DMS153 (cell line): ENCODE measurements around the gene RNF144A.

Experiments
- DNase-seq: peaks from one replicate; lab custom pipeline; 2025; lab: John Stamatoyannopoulos, UW

The RNF144A gene

GRCh38 chr2:6947929-6948676, 30.9 kb downstream of the RNF144A start:
- DNase-seq = no peak

DNA sequence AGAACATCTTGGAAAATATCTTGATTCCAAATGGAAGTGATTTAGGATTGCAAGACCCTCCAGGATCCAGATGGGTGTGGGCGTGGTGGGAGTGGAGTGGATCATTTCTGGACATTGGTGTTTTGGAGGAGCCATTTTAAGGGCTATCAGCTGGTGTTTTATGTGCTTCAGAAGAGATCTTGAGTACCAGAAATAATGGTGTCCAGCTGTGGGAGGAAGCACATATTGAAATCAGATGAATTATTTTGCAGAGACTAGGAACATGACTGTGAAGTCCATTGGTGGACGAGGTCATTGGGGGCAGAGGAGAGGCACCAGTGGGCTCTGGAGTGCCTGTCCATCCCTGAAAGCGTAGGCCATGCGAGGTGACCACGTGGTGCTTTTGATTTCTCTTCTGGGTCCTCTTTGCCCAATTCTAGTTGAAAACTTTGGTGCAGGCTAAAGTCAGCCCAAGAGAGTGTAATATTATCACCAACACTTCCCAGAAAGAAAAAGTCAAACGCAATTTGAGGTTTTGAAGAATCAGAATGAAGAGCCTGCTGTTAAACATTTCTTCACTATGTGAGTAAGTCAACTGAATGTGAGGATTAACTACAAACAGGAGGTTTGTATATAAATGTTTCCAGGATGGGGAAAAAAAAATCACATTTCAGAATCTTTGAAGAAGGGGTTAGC, 31.6 kb downstream of the RNF144A start:
- DNase-seq = no peak

DNA sequence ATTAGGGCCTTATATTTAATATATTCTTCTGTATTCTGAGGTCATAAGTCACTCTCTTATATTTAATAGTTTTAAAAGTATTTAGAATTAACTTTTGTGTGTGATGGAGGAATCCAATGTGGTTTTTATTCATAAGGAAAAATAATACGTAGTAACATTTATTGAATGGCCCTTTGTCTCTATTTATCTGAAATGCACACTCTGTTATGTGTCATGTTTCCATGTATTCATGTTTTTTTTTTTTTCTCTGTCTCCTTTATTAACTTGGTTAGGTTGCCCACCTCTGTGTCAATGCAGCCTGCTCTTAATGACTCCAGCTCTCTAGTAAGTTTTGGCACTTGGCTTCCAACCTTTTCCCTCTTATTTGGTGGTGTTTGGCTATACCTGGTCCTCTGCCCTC, 33.8 kb downstream of the RNF144A start:
- DNase-seq = no peak

DNA sequence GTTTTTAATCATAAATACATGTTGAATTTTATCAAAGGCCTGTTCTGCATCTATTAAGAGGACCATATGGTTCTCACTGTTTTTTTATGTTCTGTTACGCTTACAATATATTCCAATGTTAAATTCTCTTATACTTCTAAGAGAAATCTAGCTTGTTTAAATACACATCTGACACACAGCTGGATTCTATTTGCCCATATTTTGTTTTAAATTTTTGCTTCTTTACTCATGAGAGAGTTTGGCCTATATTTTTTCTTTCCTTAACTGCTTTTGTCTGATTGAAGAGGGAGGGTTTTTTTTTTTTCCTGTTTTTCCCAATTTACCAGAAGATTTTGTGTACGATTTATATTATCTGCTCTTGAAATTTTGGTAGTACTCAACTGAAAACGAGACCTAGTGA, 34.9 kb downstream of the RNF144A start:
- DNase-seq = no peak

DNA sequence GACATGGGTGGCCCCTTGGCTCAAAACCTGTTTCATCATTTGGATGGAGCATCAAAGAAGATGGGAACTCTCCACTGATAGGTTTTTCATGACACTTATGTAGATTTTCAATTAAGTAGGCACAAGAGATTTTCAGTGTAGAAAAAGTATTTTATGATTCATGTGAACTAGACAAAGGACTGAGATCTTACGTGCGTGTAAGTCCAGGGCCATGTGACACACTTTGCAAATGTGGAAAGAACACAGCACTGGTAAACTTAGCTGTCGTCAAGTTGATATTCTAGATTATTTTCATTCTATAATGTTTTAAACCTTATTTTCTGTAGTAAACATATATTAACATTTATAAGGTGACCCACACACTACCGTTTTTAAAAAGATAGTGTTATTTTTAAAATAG, 37.4 kb downstream of the RNF144A start:
- no peak for DNase-seq

- DNase-seq = no peak
Observed at GRCh38 chr2:6955511-6956136, 38.4 kb downstream of the RNF144A start.

DNA sequence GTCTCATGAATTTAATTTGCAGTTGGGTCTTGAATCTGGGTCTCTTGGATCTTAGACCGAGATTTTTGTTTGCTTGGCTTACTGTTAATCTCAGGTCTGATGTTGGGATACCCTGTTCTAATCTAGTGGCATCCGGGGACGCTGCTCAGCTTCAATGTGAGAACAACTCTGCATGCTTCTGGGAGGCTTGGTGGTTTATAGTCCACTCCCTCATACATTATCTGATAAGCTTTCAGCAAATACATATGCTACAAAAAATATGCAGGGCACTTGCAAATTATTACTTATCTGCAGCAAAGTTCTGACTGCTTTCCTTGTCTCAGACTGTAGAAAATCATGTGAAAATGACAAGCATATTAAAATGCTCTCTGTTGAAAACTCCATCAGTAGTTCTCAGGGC, 39.4 kb downstream of the RNF144A start:
- DNase-seq = no peak

DNA sequence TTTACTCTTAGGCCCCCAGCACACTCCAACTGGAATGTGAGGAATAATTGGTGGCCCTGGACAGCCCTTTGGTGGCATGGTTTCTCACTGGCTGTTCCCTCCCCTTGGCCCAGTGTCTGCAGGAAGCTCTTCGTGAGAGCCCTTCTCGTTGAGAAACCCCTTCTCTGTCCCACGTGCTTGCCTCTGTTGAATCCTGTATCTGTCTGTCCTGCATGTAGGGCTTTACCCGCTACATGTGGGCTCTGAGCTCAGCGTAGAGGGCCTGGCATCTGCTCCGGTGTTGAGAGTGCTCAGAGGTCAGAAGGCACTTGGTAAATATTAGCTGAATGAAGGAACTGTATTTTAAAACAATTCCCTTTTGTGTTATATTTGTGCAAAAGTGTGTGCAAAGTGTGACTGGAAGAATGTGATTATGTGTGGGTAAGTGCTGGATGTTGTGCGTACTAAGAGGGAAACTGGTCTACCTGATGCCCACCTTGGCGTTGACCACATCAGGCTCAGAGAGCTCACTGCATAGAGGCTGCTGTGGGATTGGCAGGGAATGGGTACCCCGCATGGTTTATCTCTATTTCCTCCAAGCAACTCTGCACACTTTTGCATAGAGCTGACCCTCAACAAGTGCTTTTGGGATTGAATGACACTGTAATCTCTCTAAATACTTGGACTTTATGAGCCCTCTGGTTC, 40.0 kb downstream of the RNF144A start:
- no peak for DNase-seq

DNA sequence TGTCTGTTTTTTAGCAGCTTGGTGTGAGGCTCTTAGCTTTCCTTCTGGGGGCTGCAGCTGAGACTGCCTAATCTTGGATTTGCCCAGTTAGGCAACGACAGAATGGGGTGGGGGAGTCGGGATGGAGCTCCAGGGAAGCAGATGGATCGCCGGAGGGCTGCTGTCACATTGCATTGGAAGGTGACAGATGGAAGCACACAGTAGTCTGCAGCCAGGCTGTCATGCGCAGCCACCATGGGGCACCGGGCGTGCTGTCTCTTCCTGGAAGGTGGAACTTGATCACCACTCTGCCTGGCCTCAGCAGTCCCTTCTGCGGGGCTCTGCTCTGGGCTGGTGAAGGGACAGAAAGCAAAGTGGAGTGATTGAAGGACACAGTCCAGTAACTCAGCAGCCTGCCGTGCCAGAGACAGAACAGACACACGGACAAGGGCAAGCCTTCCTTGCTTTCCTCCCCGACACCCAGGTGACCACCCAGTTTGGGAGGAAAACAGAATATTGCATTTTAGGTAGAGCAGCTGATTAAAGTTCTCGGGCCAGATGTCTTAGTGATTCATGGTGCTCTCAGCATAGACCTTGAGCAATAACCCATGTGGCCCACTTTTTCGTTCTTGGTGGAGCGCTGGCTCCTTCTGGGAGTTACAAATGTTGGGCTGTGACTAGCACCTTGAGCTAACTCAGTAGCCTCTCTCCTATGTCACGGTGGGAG, 40.9 kb downstream of the RNF144A start:
- DNase-seq = no peak

DNA sequence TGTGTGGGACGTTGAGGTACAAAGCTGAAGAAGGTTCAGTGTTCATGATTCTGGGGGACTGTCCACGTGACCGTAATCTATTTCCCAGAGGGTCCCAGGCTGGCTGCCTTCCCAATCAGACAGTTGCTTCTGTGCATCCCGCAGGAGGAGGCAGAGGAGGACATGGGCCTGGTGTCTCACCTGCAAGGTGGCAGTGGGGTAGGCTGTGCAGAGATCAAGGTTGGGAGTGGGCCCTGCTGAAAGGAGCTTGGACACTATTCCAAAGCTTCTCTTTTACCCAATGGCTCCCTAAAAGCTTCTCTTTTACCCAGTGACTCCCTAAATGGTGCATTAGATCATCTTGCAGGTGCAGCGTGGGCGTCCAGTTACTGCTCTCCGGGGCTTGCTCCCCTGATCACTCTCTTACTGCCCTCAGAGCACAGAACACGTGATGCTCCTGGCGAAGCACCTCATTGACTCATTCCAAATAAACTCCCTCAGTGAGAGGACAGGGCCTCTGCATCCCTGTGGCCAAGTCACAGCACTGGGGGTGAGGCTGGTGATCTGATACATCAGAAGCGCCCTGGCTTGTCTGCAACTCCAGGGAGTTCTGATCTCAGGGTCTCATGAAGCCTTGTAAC, 41.5 kb downstream of the RNF144A start:
- no peak for DNase-seq

- no peak for DNase-seq
Observed at GRCh38 chr2:6959751-6960150, 42.5 kb downstream of the RNF144A start.

- no peak for DNase-seq
Observed at GRCh38 chr2:6960659-6961058, 43.4 kb downstream of the RNF144A start.

DNA sequence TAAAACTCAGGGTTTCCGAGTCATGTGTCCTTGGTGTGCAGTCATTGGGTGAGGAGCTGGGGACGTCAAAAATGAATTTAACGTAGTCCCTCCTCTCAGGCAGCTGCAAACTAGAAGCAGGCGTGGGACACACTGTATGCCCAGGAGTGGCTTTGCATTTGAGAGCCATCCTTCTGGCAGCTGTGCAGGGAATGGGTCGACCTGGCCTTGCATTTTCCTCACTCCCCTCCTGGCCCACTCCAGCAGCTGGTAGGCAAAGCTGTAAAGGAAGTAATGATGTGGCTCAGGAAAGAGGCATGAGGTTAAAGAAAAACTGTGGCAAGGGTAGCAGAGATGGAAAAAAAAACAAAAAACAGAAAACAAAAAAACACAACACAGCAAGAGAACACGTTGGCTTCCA, 46.5 kb downstream of the RNF144A start:
- DNase-seq = no peak

DNA sequence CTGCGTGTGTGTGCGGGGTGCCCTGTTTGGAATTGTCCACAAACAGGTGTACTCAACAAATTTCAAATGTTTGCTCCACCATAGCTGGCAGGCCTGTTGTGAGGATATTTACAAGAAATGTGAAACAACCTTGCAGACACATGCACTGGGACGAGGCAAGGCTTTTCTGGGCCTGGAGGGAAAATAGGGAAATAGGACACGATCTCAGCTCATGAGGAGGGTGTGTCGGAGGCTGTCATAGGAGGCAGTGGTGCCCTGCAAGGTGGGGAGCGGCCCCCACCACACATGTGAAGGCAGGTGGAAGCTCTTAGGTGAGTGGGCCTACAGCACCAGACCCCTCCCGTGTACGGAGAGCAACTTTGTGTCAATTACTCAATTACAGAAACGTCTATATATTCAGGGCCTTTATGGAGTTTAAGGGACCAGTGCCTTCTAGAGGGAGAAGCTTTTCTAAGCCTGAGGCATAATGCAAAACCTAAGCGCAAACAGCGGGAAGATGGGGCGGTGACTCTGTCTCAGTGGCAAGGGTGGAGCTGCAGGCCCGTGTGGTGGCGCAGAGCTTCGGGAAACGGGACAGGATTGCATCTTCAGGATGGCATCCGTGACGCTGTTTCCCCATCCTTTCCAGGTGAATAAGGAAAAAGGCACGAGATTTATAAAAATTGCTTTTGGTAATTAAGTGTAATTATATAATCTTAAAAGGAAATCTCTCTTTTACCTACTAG, 48.0 kb downstream of the RNF144A start:
- no peak for DNase-seq

- no peak for DNase-seq
Observed at GRCh38 chr2:6966446-6966940, 49.3 kb downstream of the RNF144A start.

GRCh38 chr2:6967301-6967700, 50.1 kb downstream of the RNF144A start:
- no peak for DNase-seq

DNA sequence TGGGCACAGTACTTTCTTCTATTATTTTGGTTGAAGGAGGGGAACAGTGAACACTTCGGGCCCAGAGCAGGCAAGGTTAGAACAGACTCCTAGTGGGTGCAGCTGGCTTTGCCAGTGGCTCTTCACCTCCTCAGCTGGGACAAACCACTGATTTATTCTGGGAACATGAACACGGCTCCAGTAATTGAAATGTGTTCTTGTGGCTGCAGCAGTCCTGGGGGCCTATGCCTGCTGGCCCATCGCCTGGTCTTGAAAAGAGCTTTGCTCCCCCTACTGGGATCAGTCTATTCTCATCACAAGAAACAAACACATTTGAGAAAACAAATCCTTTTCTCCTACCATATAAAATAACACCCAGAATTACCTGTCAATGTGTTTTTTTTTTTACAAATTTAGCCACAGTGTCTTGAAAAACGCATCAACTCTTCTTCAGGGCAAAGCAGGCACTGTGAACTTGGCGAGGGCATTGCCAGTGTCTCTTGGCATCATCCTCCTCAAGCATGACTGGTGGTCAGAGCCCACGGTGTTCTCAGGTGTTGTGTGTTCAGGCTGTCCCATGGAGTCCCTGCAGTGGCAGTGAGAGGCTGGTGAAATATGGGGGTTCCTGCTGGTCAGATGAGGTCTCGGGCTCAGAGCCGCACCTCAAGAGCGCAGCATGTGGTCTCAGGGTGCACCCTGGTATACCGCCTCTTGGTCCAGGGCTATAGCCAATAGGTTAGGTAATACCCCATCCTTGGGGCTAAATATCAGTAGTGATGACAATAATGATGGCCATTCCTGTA, 51.3 kb downstream of the RNF144A start:
- no peak for DNase-seq

DNA sequence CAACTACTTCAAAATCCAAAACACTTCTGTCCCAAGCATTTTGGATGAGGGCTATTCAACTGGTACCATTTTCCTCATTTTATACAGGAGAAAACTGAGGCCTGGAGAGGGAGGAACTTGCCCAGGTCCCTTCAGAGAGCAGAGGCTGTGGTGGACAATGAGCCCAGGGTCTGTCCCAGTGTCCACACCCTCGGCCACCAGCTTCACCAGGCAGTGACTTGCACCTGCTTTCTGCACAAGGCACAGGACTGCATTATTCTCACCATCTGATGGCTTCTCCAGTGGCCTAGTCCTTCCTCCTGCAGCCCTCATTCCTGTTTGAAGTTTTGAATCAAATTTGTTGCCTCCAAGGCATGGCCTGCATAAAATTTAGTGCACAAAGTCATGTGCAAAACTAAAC, 53.3 kb downstream of the RNF144A start:
- DNase-seq = no peak

DNA sequence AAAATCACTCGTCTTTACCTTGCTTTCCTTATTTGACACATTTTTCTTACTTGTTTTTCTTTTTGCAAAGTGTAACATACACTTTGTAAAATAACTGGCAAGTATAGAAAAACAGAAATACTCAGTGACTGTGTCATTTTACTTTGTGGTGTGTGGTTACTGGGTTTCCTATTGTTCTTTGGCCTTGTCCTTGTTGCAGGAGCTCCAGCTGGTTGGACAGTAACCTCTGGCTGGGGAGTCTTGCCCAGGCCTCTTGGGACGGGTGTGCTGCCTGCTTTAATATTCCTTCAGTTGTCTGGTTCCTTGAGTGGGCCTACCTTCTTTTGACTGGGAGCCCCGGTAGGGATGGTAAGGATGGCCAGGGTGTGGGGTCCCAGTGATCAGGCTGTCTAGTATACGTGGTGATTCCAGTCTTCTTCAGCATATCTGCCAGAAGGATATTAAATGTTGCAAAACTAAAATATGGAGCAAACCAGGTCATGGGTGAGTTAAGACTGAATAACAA, 53.8 kb downstream of the RNF144A start:
- DNase-seq = no peak

- no peak for DNase-seq
Observed at GRCh38 chr2:6971502-6971901, 54.3 kb downstream of the RNF144A start.
